Mesothelial cell of epicardium (in vitro differentiated cells): ENCODE measurements around the gene SIN3B. TPM values are rescaled to one million over a fixed set of nuclear protein-coding genes. Genes with fewer than 3 reads are reported as not detected.
"Not testable (repeated sequence)": the region's sequence is repeated elsewhere in the genome, so short reads cannot be mapped to it uniquely, and the experiment has no call there.

ENCODE experiments used
- DNase-seq, 2 experiments: peaks; one replicate each; pipeline ENCODE4 v3.0.0; 2021; ENCODE audit warnings: low spot score in 2 of 2; ENCODE audit not compliant: unreplicated experiment in 2 of 2
- H3K27ac Mint-ChIP-seq: 2 replicates; pipeline ENCODE4 v1.8.0; 2021; ENCODE audit warnings: mixed read lengths
- H3K27me3 Mint-ChIP-seq: 2 replicates; pipeline ENCODE4 v1.8.0; 2021; ENCODE audit warnings: low read depth, mixed read lengths
- H3K36me3 Mint-ChIP-seq: 2 replicates; pipeline ENCODE4 v1.8.0; 2021; ENCODE audit warnings: mixed read lengths
- H3K4me1 Mint-ChIP-seq: 2 replicates; pipeline ENCODE4 v1.8.0; 2021; ENCODE audit warnings: mixed read lengths
- H3K4me3 Mint-ChIP-seq: 2 replicates; pipeline ENCODE4 v1.8.0; 2021; ENCODE audit warnings: mild to moderate bottlenecking, moderate library complexity, mixed read lengths
- H3K9me3 Mint-ChIP-seq: 2 replicates; pipeline ENCODE4 v1.8.0; 2021; ENCODE audit warnings: mixed read lengths
- CTCF ChIP-seq: fragments of 200-600 bp; sonication (generic); IDR thresholded peaks from one replicate; pipeline ENCODE4 v1.5.0; 2021; ENCODE audit warnings: antibody characterized with exemption; ENCODE audit not compliant: unreplicated experiment
- total RNA-seq: library from RNA; stranded (reverse); gene quantifications from 3 replicates; pipeline ENCODE4 v1.2.1, GENCODE V29; 2021

Gene SIN3B
- total RNA-seq, 1 donor from 2014 or later = 116 TPM

DNA sequence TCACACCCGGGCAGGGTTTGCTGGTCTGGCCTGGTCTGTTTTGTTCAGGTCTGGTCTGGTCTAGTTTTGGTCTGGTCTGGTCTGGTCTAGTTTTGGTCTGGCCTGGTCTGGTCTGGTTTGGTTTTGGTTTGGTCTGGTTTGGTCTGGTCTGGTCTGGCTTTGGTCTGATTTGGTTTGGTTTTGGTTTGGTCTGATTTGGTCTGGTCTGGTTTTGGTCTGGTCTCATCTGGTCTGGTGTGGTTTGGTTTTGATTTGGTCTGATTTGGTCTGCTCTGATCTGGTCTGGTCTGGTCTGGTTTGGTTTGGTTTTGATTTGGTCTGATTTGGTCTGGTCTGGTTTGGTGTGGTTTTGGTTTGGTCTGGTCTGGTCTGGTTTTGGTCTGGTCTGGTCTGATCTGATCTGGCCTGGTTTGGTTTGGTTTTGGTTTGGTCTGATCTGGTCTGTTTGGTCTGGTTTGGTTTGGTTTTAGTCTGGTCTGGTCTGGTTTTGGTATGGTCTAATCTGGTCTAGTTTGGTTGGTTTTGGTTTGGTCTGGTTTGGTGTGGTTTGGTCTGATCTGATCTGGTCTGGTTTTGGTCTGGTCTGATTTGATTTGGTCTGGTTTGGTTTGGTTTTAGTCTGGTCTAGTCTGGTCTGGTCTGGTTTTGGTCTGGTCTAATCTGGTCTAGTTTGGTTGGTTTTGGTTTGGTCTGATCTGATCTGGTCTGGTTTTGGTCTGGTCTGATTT, 45.2 kb downstream of the SIN3B start:
- Mint-ChIP-seq H3K4me3 (no peak overlapping the region), H3K27me3 (no peaks in the 10 kb centered on the region), H3K36me3 (peaks cover 49% of the 10 kb centered on the region), H3K9me3 (peaks cover 6% of the 10 kb centered on the region), H3K27ac (peak overlapping the region; percentile 35), H3K4me1 (no peaks in the 10 kb centered on the region)
- no peak for TF ChIP-seq CTCF
- no peak for DNase-seq

GRCh38 chr19:16874978-16875299, 45.7 kb downstream of the SIN3B start:
- H3K27me3 Mint-ChIP-seq, H3K4me1 Mint-ChIP-seq, DNase-seq, H3K4me3 Mint-ChIP-seq, H3K9me3 Mint-ChIP-seq: not testable (repeated sequence)
- H3K36me3 Mint-ChIP-seq = peaks cover 51% of the 10 kb centered on the region
- peak overlapping the region; percentile 35 for H3K27ac Mint-ChIP-seq

- H3K27me3 Mint-ChIP-seq = no peaks in the 10 kb centered on the region
- no peak for DNase-seq
- peaks cover 57% of the 10 kb centered on the region for H3K36me3 Mint-ChIP-seq
- peaks cover 6% of the 10 kb centered on the region for H3K9me3 Mint-ChIP-seq
- no peak overlapping the region for H3K4me3 Mint-ChIP-seq
- no peak overlapping the region for H3K27ac Mint-ChIP-seq
- H3K4me1 Mint-ChIP-seq = no peaks in the 10 kb centered on the region
- TF ChIP-seq CTCF = no peak
Measured at GRCh38 chr19:16875584-16876555, 46.7 kb downstream of the SIN3B start.

DNA sequence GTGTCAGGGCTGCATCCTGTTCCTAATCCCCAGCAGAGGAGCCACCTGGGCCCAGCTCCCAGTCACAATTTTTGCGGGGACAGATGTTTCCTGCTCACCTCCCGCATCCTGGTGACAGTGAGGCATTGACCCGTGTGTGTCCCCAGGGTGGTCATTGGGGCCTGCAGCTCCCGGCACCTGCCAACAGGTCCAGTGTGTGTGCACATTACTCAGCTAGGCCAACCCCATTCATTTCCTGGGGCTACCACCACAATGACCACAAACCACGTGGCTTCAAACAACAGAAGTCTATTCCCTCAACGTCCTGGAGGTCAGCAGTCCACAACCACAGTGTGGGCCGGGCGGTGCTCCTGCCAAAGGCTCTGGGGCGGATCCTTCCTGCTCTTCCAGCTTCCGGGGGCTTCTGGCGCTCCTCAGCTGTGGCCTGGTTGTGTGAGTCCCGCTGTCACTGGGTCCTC, 47.7 kb downstream of the SIN3B start:
- no peaks in the 10 kb centered on the region for H3K4me1 Mint-ChIP-seq
- H3K4me3 Mint-ChIP-seq = no peak overlapping the region
- no peak overlapping the region for H3K27ac Mint-ChIP-seq
- H3K36me3 Mint-ChIP-seq = peaks cover 58% of the 10 kb centered on the region
- no peak for TF ChIP-seq CTCF
- H3K27me3 Mint-ChIP-seq = no peaks in the 10 kb centered on the region
- H3K9me3 Mint-ChIP-seq = peaks cover 13% of the 10 kb centered on the region
- no peak for DNase-seq

DNA sequence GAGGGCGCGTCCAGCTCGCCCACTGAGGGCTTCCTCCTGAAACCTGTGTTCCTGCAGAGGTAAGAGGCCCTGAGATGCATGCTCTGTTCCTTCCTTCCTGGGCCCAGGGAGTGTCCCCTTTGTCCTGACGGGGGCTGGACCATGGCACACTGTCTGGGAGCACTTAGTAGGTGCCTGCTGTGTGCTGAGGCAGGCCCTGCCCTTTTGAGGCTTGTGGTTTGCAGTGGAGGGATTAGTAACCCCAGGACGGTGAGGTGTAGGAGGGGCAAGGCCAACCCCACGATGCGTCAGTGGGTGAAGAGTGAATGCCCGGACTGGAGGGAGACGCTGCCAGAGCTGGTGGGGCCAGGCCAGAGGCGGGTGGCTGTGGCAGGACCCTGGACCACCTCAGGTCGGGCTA, 48.4 kb downstream of the SIN3B start:
- H3K27ac Mint-ChIP-seq = no peak overlapping the region
- peaks cover 60% of the 10 kb centered on the region for H3K36me3 Mint-ChIP-seq
- no peaks in the 10 kb centered on the region for H3K4me1 Mint-ChIP-seq
- TF ChIP-seq CTCF = no peak
- H3K27me3 Mint-ChIP-seq = no peaks in the 10 kb centered on the region
- H3K4me3 Mint-ChIP-seq = no peak overlapping the region
- no peak for DNase-seq
- peaks cover 20% of the 10 kb centered on the region for H3K9me3 Mint-ChIP-seq
